GM20431 (cell line): Measurements from ENCODE around the gene PUSL1.

Experiments used
- in situ Hi-C: fragments of 300-500 bp; cut with MseI, MboI; formaldehyde crosslinking; loops from one replicate; pipeline ENCODE4 v1.15.0; 2020; ENCODE audit warnings: low sequenced_read_pairs; ENCODE audit not compliant: unreplicated experiment

Gene PUSL1

GRCh38 chr1:1307923-1308755 lies at the start of gene PUSL1, which contains the start of gene ACAP3:
Gene PUSL1 (plus strand): TSS chr1:1308597. CDS start chr1:1308644, 47 bp downstream.
Gene ACAP3 (minus strand): TSS chr1:1307930. CDS start chr1:1307815, 115 bp downstream.
- in situ Hi-C loops: no loop called here

GRCh38 chr1:1259119-1259488 lies 49.3 kb upstream of the PUSL1 start:
- in situ Hi-C loops: no loop called here

- in situ Hi-C loops: no loop called here
Observed at GRCh38 chr1:1259540-1259939, 48.9 kb upstream of the PUSL1 start.

- in situ Hi-C loops: no loop called here
Observed at GRCh38 chr1:1259951-1260600, 48.3 kb upstream of the PUSL1 start.

GRCh38 chr1:1260843-1261560 lies 47.4 kb upstream of the PUSL1 start:
- in situ Hi-C loops: no loop called here

GRCh38 chr1:1262071-1262470 lies 46.3 kb upstream of the PUSL1 start:
- in situ Hi-C loops: no loop called here

- in situ Hi-C loops: no loop called here
Observed at GRCh38 chr1:1262758-1263157, 45.6 kb upstream of the PUSL1 start.

GRCh38 chr1:1264026-1264425 lies 44.4 kb upstream of the PUSL1 start:
- in situ Hi-C loops: no loop called here

- in situ Hi-C loops: no loop called here
Observed at GRCh38 chr1:1264868-1265272, 43.5 kb upstream of the PUSL1 start.

GRCh38 chr1:1267488-1268283 lies 40.7 kb upstream of the PUSL1 start:
- in situ Hi-C loops: no loop called here

GRCh38 chr1:1268284-1268682 lies 40.1 kb upstream of the PUSL1 start:
- in situ Hi-C loops: no loop called here

GRCh38 chr1:1270813-1271212 lies 37.6 kb upstream of the PUSL1 start:
- in situ Hi-C loops: no loop called here

GRCh38 chr1:1272341-1273208 lies 35.8 kb upstream of the PUSL1 start:
- in situ Hi-C loops: no loop called here

- in situ Hi-C loops: no loop called here
Observed at GRCh38 chr1:1273209-1273511, 35.2 kb upstream of the PUSL1 start.

- in situ Hi-C loops: no loop called here
Observed at GRCh38 chr1:1273512-1274298, 34.7 kb upstream of the PUSL1 start, which contains the start of gene UBE2J2. Gene UBE2J2 (minus strand): TSS chr1:1273854. CDS start chr1:1267992, 5,862 bp downstream.

GRCh38 chr1:1274299-1274930 lies 34.0 kb upstream of the PUSL1 start:
- in situ Hi-C loops: no loop called here

- in situ Hi-C loops: no loop called here
Observed at GRCh38 chr1:1274931-1275431, 33.4 kb upstream of the PUSL1 start.

- in situ Hi-C loops: no loop called here
Observed at GRCh38 chr1:1275836-1276235, 32.6 kb upstream of the PUSL1 start.
